HepG2 (cell line): ENCODE data around the gene CEP104. TPM values are rescaled to one million over a fixed set of nuclear protein-coding genes. Genes with fewer than 3 reads are reported as not detected.

Source experiments
- AKAP8 ChIP-seq: sonication (generic); formaldehyde crosslinking; IDR thresholded peaks from 2 replicates; pipeline ENCODE4 v1.5.1; 2020; ENCODE audit warnings: mild to moderate bottlenecking, missing genetic modification reagents
- BCLAF1 ChIP-seq: fragments of 450-650 bp; IDR thresholded peaks from 2 replicates; pipeline ENCODE4 v1.6.1; 2017; ENCODE audit warnings: mild to moderate bottlenecking
- BRCA1 ChIP-seq: sonication (generic); formaldehyde crosslinking; IDR thresholded peaks from 2 replicates; pipeline ENCODE4 v1.4.0; 2020; ENCODE audit warnings: missing genetic modification reagents
- CTCF ChIP-seq: sonication (generic); formaldehyde crosslinking; IDR thresholded peaks from 2 replicates; pipeline ENCODE4 v1.5.0; 2020; ENCODE audit warnings: mild to moderate bottlenecking, missing genetic modification reagents, moderate library complexity
- DMTF1 ChIP-seq: sonication (generic); formaldehyde crosslinking; IDR thresholded peaks from 2 replicates; pipeline ENCODE4 v1.4.0; 2020; ENCODE audit warnings: mild to moderate bottlenecking, missing genetic modification reagents
- FLYWCH1 ChIP-seq: sonication (generic); formaldehyde crosslinking; IDR thresholded peaks from 2 replicates; pipeline ENCODE4 v1.8.1; 2023; ENCODE audit warnings: mild to moderate bottlenecking, missing genetic modification reagents
- GATAD2A ChIP-seq: IDR thresholded peaks from 2 replicates; pipeline ENCODE4 v1.6.1; 2016
- HNRNPK ChIP-seq: fragments of 200-400 bp; formaldehyde crosslinking; IDR thresholded peaks from 2 replicates; pipeline ENCODE4 v1.6.1; 2018; ENCODE audit warnings: low read length, low read depth, moderate library complexity, mild to moderate bottlenecking; ENCODE audit not compliant: poor library complexity, severe bottlenecking
- MAX ChIP-seq: IDR thresholded peaks from 2 replicates; pipeline ENCODE4 v1.6.1; 2012; ENCODE audit warnings: inconsistent platforms
- RARG ChIP-seq: sonication (generic); formaldehyde crosslinking; IDR thresholded peaks from 2 replicates; pipeline ENCODE4 v1.4.0; 2020; ENCODE audit warnings: low read depth, mild to moderate bottlenecking, missing genetic modification reagents
- SIN3B ChIP-seq: fragments of 150-350 bp; IDR thresholded peaks from 2 replicates; pipeline ENCODE4 v1.6.1; 2014; ENCODE audit warnings: low read length
- SP5 ChIP-seq: IDR thresholded peaks from 2 replicates; pipeline ENCODE4 v1.6.1; 2016; ENCODE audit warnings: low read depth, borderline replicate concordance
- ZFP36L2 ChIP-seq: sonication (generic); formaldehyde crosslinking; IDR thresholded peaks from 2 replicates; pipeline ENCODE4 v1.4.0; 2020; ENCODE audit warnings: missing genetic modification reagents
- ZNF329 ChIP-seq: sonication (generic); formaldehyde crosslinking; IDR thresholded peaks from 2 replicates; pipeline ENCODE4 v1.9.0; 2021; ENCODE audit warnings: low read depth, mild to moderate bottlenecking, missing genetic modification reagents
- ZNF503 ChIP-seq: sonication (generic); formaldehyde crosslinking; IDR thresholded peaks from 2 replicates; pipeline ENCODE4 v1.4.0; 2020; ENCODE audit warnings: missing genetic modification reagents
- ZNF530 ChIP-seq: sonication (generic); formaldehyde crosslinking; IDR thresholded peaks from 2 replicates; pipeline ENCODE4 v1.5.0; 2020; ENCODE audit warnings: low read depth, mild to moderate bottlenecking, missing genetic modification reagents
- ZNF597 ChIP-seq: sonication (generic); formaldehyde crosslinking; IDR thresholded peaks from 2 replicates; pipeline ENCODE4 v1.5.0; 2020; ENCODE audit warnings: missing genetic modification reagents
- ZNF660 ChIP-seq: sonication (generic); formaldehyde crosslinking; IDR thresholded peaks from 2 replicates; pipeline ENCODE4 v1.5.1; 2020; ENCODE audit warnings: mild to moderate bottlenecking, low read depth, missing genetic modification reagents, borderline replicate concordance
- ZNF891 ChIP-seq: sonication (generic); formaldehyde crosslinking; IDR thresholded peaks from 2 replicates; pipeline ENCODE4 v1.5.0; 2020; ENCODE audit warnings: mild to moderate bottlenecking, missing genetic modification reagents
- polyA plus RNA-seq, 8 experiments: library from polyadenylated mRNA; depleted of rRNA in 3 of 8; stranded (reverse) in 7 of 8; unstranded in 1 of 8; fragments of >200 nt; fragmentation: Illumina TruSeq in 4 of 8; extraction: Trizol in 4 of 8; gene quantifications; 2 replicates each; pipeline versions ENCODE4 v1.2.1 to v1.2.3, GENCODE V29; 2011 to 2016; ENCODE audit warnings: low read depth in 4 of 8, missing spikeins in 1 of 8, mixed read lengths in 1 of 8; ENCODE audit not compliant: insufficient read depth in 1 of 8
- total RNA-seq, 5 experiments: library from RNA; depleted of rRNA; stranded (reverse); fragments of >200 nt; fragmentation: Illumina TruSeq; extraction: Trizol; gene quantifications; 2 replicates each; pipeline ENCODE4 v1.2.3, GENCODE V29; 2016; ENCODE audit warnings: low read depth in 1 of 5

The CEP104 gene
- total and polyA plus RNA-seq, 2 of the 13 experiments (the other 11 are each of a cell fraction or from before 2014, with no cell fraction given) = 20.4 to 30.1 TPM

- no peak for TF ChIP-seq BCLAF1
- no peak for TF ChIP-seq ZNF597 (CRISPR knock-in tag)
- TF ChIP-seq ZFP36L2 = no peak
- peak; percentile 42 for TF ChIP-seq CTCF (CRISPR knock-in tag)
- no peak for TF ChIP-seq ZNF660 (CRISPR knock-in tag)
- no peak for TF ChIP-seq FLYWCH1
- no peak for TF ChIP-seq ZNF530 (CRISPR knock-in tag)
- no peak for TF ChIP-seq RARG (CRISPR knock-in tag)
- no peak for TF ChIP-seq ZNF329 (CRISPR knock-in tag)
- no peak for TF ChIP-seq SIN3B
- no peak for TF ChIP-seq SP5
- TF ChIP-seq BRCA1 (CRISPR knock-in tag) = no peak
- TF ChIP-seq AKAP8 = no peak
- TF ChIP-seq DMTF1 (CRISPR knock-in tag) = no peak
- TF ChIP-seq ZNF891 (CRISPR knock-in tag) = no peak
- TF ChIP-seq MAX = no peak
- no peak for TF ChIP-seq HNRNPK
- peak; percentile 68 for TF ChIP-seq GATAD2A
- no peak for TF ChIP-seq ZNF503 (CRISPR knock-in tag)
Measured at GRCh38 chr1:3771108-3772026, 85.6 kb downstream of the CEP104 start (continued).
